PFSK-1 (cell line): ENCODE data around the gene BRSK2.

Experiments
- FOXP2 ChIP-seq: optimal IDR thresholded peaks from 2 replicates; pipeline ENCODE3; 2011; ENCODE audit warnings: borderline replicate concordance, control low read depth, inconsistent platforms; ENCODE audit not compliant: insufficient read depth; ENCODE audit errors: extremely low read length, extremely low read depth
- POLR2AphosphoS5 ChIP-seq: IDR thresholded peaks from 2 replicates; pipeline ENCODE4 v1.6.1; 2012; ENCODE audit warnings: low read depth, mild to moderate bottlenecking, control low read depth, low read length, moderate library complexity
- REST ChIP-seq, 2 experiments: IDR thresholded peaks; 2 replicates each; pipeline versions ENCODE4 v1.6.1 to v1.8.0; 2011 to 2012; ENCODE audit warnings: low read depth in 2 of 2, low read length in 2 of 2, control low read depth in 1 of 2, inconsistent platforms in 1 of 2, mild to moderate bottlenecking in 1 of 2, moderate library complexity in 1 of 2; ENCODE audit not compliant: insufficient read depth in 1 of 2
- SIN3A ChIP-seq: IDR thresholded peaks from 2 replicates; pipeline ENCODE4 v1.6.1; 2012; ENCODE audit warnings: mild to moderate bottlenecking, low read length, moderate library complexity, borderline replicate concordance; ENCODE audit not compliant: insufficient read depth
- TAF1 ChIP-seq: IDR thresholded peaks from 2 replicates; pipeline ENCODE4 v1.6.1; 2012; ENCODE audit warnings: low read length, control low read depth, borderline replicate concordance; ENCODE audit not compliant: insufficient read depth

BRSK2 gene

GRCh38 chr11:1422981-1423380 is 33.2 kb downstream of the BRSK2 start:
- TF ChIP-seq TAF1 = no peak
- TF ChIP-seq SIN3A = no peak
- no peak for TF ChIP-seq REST (IDR thresholded peaks at IDR 0.05; ENCODE audit: insufficient read depth in 1 of 2, low read depth in 2 of 2, low read length in 2 of 2)
- no peak for TF ChIP-seq FOXP2
- no peak for TF ChIP-seq POLR2AphosphoS5

GRCh38 chr11:1425006-1425405 is 35.3 kb downstream of the BRSK2 start:
- TF ChIP-seq FOXP2 (no peak), REST (IDR thresholded peaks at IDR 0.05; ENCODE audit: insufficient read depth in 1 of 2, low read depth in 2 of 2, low read length in 2 of 2) (no peak), SIN3A (no peak), TAF1 (no peak), POLR2AphosphoS5 (no peak)

- TF ChIP-seq REST (IDR thresholded peaks at IDR 0.05; ENCODE audit: insufficient read depth in 1 of 2, low read depth in 2 of 2, low read length in 2 of 2) (no peak; a peak in 1 of 4 replicates), FOXP2 (no peak), SIN3A (no peak), TAF1 (no peak), POLR2AphosphoS5 (no peak)
Observed at GRCh38 chr11:1425439-1425838, 35.7 kb downstream of the BRSK2 start.

- TF ChIP-seq FOXP2 (no peak), TAF1 (no peak), POLR2AphosphoS5 (no peak), REST (IDR thresholded peaks at IDR 0.05; ENCODE audit: insufficient read depth in 1 of 2, low read depth in 2 of 2, low read length in 2 of 2) (no peak), SIN3A (no peak)
Observed at GRCh38 chr11:1428762-1429316, 39.1 kb downstream of the BRSK2 start.

GRCh38 chr11:1433568-1433967 is 43.8 kb downstream of the BRSK2 start:
- TF ChIP-seq REST (IDR thresholded peaks at IDR 0.05; ENCODE audit: insufficient read depth in 1 of 2, low read depth in 2 of 2, low read length in 2 of 2) = no peak
